Activated CD4-positive, CD25-positive, alpha-beta regulatory T cell (primary cell): Measurements from ENCODE around the gene CTSW.
"Not testable (repeated sequence)": the region's sequence is repeated elsewhere in the genome, so short reads cannot be mapped to it uniquely, and the experiment has no call there.

Experiments
- DNase-seq, 4 experiments: peaks; one replicate each; lab custom pipeline; 2025; lab: John Stamatoyannopoulos, UW

CTSW gene

GRCh38 chr11:65885808-65886536 is 6.3 kb downstream of the CTSW start:
- no peak for DNase-seq

GRCh38 chr11:65886826-65887722 is 7.4 kb downstream of the CTSW start:
- no peak for DNase-seq

- no peak for DNase-seq
Measured at GRCh38 chr11:65887723-65888162, 8.1 kb downstream of the CTSW start.

- peak; percentile 93 to 96 (median 93) for DNase-seq
Measured at GRCh38 chr11:65888163-65888814, 8.7 kb downstream of the CTSW start, which contains the start of gene FIBP. Gene FIBP, minus strand, starts transcription at chr11:65888471. Its CDS starts 53 bp downstream, at chr11:65888418.

GRCh38 chr11:65890324-65891218 is 10.9 kb downstream of the CTSW start, which contains the start of gene CCDC85B:
Gene CCDC85B, plus strand, starts transcription at chr11:65890673. Its CDS starts 111 bp downstream, at chr11:65890784.
- peak; percentile 93 to 97 (median 95) for DNase-seq

GRCh38 chr11:65891219-65892136 is 11.8 kb downstream of the CTSW start:
- no peak for DNase-seq

GRCh38 chr11:65892137-65892540 is 12.5 kb downstream of the CTSW start:
- not testable (repeated sequence) for DNase-seq

GRCh38 chr11:65892661-65893317 is 13.2 kb downstream of the CTSW start:
- DNase-seq: no peak

- no peak for DNase-seq
Measured at GRCh38 chr11:65894034-65894591, 14.5 kb downstream of the CTSW start.

GRCh38 chr11:65895482-65895981 is 15.9 kb downstream of the CTSW start:
- no peak for DNase-seq

- DNase-seq: no peak
Measured at GRCh38 chr11:65896034-65896999, 16.7 kb downstream of the CTSW start.

GRCh38 chr11:65897020-65897471 is 17.4 kb downstream of the CTSW start:
- no peak for DNase-seq

- DNase-seq: no peak
Measured at GRCh38 chr11:65898656-65899355, 19.2 kb downstream of the CTSW start.

- DNase-seq: peak in 2 of 4 experiments; percentile 54 to 63
Measured at GRCh38 chr11:65899356-65900124, 19.9 kb downstream of the CTSW start.

GRCh38 chr11:65900125-65900898 is 20.7 kb downstream of the CTSW start, which contains the start of gene FOSL1:
Gene FOSL1, minus strand, starts transcription at chr11:65900388. Its CDS starts 49 bp downstream, at chr11:65900339.
- peak; percentile 84 to 100 (median 86) for DNase-seq

- DNase-seq: no peak
Measured at GRCh38 chr11:65900899-65901180, 21.2 kb downstream of the CTSW start.
